GM21390 (cell line): ENCODE measurements around the gene SMIM43.
A peak's percentile ranks its signal among the peaks of the same experiment; 100 is the strongest.

Source experiments
- ATAC-seq: cut with Tn5 transposase; IDR thresholded peaks from one replicate; pipeline ENCODE4 v1.9.1; 2021; ENCODE audit not compliant: unreplicated experiment

The SMIM43 gene

GRCh38 chr4:121764702-121765367 lies at the start of gene SMIM43:
Gene SMIM43, minus strand, starts transcription at chr4:121765164. Its CDS starts 59 bp downstream, at chr4:121765105.
- ATAC-seq, result no peak

GRCh38 chr4:121814756-121815155 lies 49.8 kb upstream of the SMIM43 start:
- ATAC-seq, result no peak

GRCh38 chr4:121811122-121811521 lies 46.2 kb upstream of the SMIM43 start:
- ATAC-seq, result no peak

GRCh38 chr4:121806411-121806810 lies 41.4 kb upstream of the SMIM43 start:
- no peak for ATAC-seq

- ATAC-seq, result no peak
Measured at GRCh38 chr4:121801715-121802075, 36.7 kb upstream of the SMIM43 start.

GRCh38 chr4:121800961-121801714 lies 36.2 kb upstream of the SMIM43 start, which contains the start of gene EXOSC9:
Gene EXOSC9, plus strand, starts transcription at chr4:121801323. Its CDS starts 102 bp downstream, at chr4:121801425.
- peak; percentile 86 for ATAC-seq

GRCh38 chr4:121800638-121800960 lies 35.6 kb upstream of the SMIM43 start:
- peak; percentile 24 for ATAC-seq

- ATAC-seq, result no peak
Measured at GRCh38 chr4:121799867-121800501, 35.0 kb upstream of the SMIM43 start.

GRCh38 chr4:121799208-121799823 lies 34.4 kb upstream of the SMIM43 start:
- ATAC-seq, result no peak

GRCh38 chr4:121796283-121796682 lies 31.3 kb upstream of the SMIM43 start:
- ATAC-seq, result no peak

GRCh38 chr4:121794505-121795188 lies 29.7 kb upstream of the SMIM43 start:
- ATAC-seq, result no peak

GRCh38 chr4:121792966-121793365 lies 28.0 kb upstream of the SMIM43 start:
- ATAC-seq, result no peak

- no peak for ATAC-seq
Measured at GRCh38 chr4:121791481-121791880, 26.5 kb upstream of the SMIM43 start.

GRCh38 chr4:121790976-121791375 lies 26.0 kb upstream of the SMIM43 start:
- ATAC-seq, result no peak

GRCh38 chr4:121789960-121790829 lies 25.2 kb upstream of the SMIM43 start:
- no peak for ATAC-seq

- ATAC-seq, result no peak
Measured at GRCh38 chr4:121789455-121789854, 24.5 kb upstream of the SMIM43 start.

GRCh38 chr4:121788896-121789295 lies 23.9 kb upstream of the SMIM43 start:
- ATAC-seq, result peak; percentile 94

- no peak for ATAC-seq
Measured at GRCh38 chr4:121786221-121786620, 21.3 kb upstream of the SMIM43 start.

- ATAC-seq, result no peak
Measured at GRCh38 chr4:121785479-121785878, 20.5 kb upstream of the SMIM43 start.

GRCh38 chr4:121784975-121785374 lies 20.0 kb upstream of the SMIM43 start:
- no peak for ATAC-seq
